ENCODE measurements around the gene FLT1.

Gene FLT1

GRCh38 chr13:28301839-28302238 lies 193.1 kb downstream of the FLT1 start:
- no peak for DNase-seq

DNA sequence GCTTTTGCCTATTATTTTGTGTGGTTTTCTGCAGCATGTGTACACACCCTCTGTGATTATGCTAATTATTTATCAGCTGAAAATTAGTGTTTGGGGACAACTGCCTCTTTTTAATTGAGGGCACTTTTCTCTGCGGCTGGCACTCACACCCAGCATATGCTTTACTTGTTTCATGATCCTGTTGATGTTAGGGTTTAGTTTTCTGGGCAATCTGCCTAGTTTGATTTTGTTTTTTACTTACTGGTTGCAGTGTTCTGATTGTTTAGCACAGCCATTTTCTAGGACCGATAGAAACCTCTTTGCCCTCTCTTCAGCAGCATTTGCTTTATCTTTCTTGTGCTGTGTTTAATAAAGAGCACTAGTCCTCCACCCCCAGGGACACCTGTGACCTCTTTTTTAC lies 195.0 kb downstream of the FLT1 start:
- no peak for DNase-seq

- DNase-seq: no peak
Observed at GRCh38 chr13:28297341-28297740, 197.6 kb downstream of the FLT1 start.

GRCh38 chr13:28286263-28286662 lies 208.7 kb downstream of the FLT1 start:
- no peak for DNase-seq

DNA sequence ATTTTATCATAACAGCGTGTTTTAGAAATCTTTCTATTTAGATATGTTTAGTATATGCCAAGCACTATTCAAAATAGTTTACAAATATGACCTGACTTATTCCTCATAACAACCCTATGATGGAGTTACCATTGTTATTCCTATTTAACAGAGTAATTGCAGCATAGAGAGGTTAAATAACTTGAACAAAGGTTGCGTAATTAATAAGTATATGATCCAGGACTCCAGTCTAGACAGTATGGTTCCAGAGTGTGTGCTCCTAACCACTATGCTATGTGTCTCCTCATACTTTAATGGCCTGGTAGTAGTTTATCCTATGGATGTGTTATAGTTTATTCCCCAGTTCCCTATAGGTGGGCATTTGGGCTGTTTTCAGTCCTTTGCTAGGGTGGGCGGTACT lies 211.3 kb downstream of the FLT1 start:
- no peak for DNase-seq

DNA sequence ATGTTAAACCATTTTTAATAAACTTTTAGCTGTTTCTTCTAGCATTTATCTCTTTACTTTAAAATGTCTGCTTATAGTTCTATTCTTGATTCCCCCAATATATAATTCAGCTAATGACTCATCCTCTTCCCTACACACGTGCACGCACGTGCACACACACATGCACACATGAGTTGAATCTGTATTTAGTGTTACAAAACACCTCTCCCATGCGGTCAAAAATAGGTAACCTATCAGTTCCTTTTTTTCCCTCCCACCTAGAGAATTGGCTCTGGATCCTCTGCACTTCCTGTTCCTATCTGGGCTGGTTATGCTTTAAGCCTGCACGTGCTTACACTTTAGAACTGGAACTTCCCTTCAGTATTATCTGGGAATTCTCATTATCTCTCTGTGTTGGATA lies 212.5 kb downstream of the FLT1 start:
- DNase-seq: no peak

DNA sequence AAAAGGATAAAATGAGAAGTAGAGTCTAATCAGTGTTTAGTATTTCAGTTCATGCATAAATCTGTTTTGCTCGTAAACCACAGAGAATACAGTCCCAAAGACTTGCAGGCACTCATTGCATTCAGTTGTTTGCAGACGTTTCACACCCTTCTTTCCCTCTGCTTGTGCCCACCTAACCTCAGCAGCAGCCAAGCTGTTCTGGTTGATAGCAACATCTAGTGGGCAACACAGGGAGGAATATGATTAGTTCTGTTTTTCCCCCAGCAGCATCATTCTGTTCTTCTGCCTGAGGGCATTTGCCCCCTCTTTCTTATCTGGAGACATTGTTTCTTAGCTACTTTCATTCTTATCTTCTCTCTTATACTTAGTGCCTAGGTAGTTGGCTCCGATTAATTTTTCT lies 221.0 kb downstream of the FLT1 start:
- peak; percentile 2 for DNase-seq

- DNase-seq: no peak
Observed at GRCh38 chr13:28271056-28271840, 223.7 kb downstream of the FLT1 start.

GRCh38 chr13:28268800-28269223 lies 226.1 kb downstream of the FLT1 start:
- DNase-seq: peak; percentile 71

- DNase-seq: no peak
Observed at GRCh38 chr13:28267497-28267896, 227.4 kb downstream of the FLT1 start.

DNA sequence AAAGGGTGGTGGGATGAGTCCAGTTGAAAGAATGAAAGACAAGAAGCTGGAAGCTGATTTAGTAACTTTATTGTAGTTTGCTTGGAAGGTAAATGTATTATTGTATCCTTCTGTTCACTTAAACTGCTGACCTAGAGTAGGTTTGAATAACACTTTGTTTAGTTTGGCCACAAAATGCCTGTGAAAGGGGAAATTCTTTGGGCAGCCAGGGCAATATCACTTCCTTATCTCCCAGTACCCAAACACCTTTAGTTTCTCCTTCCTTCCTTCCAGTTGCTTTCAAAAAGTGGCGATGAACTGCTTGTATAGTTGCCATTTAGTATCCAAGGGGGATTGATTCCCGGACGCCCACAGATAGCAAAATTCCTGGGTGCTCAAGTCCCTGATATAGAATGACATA lies 236.5 kb downstream of the FLT1 start:
- DNase-seq: no peak

GRCh38 chr13:28257305-28257704 lies 237.6 kb downstream of the FLT1 start:
- DNase-seq: no peak

- no peak for DNase-seq
Observed at GRCh38 chr13:28252547-28252946, 242.4 kb downstream of the FLT1 start.

GRCh38 chr13:28251466-28251865 lies 243.5 kb downstream of the FLT1 start:
- DNase-seq: peak; percentile 67

DNA sequence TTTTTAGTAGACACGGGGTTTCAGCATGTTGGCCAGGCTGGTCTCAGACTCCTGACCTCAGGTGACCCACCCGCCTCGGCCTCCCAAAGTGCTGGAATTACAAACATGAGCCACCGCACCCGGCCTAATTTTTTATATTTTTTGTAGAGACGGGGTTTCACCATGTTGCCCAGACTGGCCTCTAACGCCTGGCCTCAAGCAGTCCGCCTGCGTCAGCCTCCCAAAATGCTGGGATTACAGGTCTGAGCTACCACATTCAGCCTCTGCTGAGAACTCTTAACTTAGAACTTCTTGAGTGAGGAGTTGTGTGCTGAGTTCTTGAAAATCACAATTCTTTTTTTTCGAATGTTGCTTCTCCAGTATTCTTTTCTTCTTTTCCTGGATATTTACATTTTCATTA lies 244.4 kb downstream of the FLT1 start:
- DNase-seq: no peak

All from OCI-M1 (cell line).